Gastrocnemius medialis (tissue), 4 donors: Measurements from ENCODE around the gene HYAL4.

Experiments
- POLR2A ChIP-seq, 2 donors: fragments of 450-650 bp; IDR thresholded peaks; one replicate each; pipeline ENCODE4 v1.6.1; 2017; ENCODE audit warnings: antibody characterized with exemption in 2 of 2, mild to moderate bottlenecking in 2 of 2, moderate library complexity in 2 of 2
- TF ChIP-seq, protein P1 (sequence below), 5 experiments: fragments of 450-650 bp in 3 of 5; fragments of 200-600 bp in 2 of 5; sonication (generic) in 2 of 5; IDR thresholded peaks in 4 of 5; conservative IDR thresholded peaks in 1 of 5; 1 replicate in 4 of 5; 2 replicates in 1 of 5; pipeline ENCODE4 v1.5.1; 2016 to 2019; ENCODE audit warnings: antibody characterized with exemption in 5 of 5, mild to moderate bottlenecking in 3 of 5, moderate library complexity in 3 of 5

GRCh38 chr7:123797673-123798531, 47.1 kb upstream of the HYAL4 start:
- TF ChIP-seq, protein P1, sequence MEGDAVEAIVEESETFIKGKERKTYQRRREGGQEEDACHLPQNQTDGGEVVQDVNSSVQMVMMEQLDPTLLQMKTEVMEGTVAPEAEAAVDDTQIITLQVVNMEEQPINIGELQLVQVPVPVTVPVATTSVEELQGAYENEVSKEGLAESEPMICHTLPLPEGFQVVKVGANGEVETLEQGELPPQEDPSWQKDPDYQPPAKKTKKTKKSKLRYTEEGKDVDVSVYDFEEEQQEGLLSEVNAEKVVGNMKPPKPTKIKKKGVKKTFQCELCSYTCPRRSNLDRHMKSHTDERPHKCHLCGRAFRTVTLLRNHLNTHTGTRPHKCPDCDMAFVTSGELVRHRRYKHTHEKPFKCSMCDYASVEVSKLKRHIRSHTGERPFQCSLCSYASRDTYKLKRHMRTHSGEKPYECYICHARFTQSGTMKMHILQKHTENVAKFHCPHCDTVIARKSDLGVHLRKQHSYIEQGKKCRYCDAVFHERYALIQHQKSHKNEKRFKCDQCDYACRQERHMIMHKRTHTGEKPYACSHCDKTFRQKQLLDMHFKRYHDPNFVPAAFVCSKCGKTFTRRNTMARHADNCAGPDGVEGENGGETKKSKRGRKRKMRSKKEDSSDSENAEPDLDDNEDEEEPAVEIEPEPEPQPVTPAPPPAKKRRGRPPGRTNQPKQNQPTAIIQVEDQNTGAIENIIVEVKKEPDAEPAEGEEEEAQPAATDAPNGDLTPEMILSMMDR (IDR thresholded peaks at IDR 0.05 in 4 of 5, conservative IDR thresholded peaks at IDR 0.05 in 1 of 5): peak in 4 of 5 experiments; percentile 46 to 84 (median 66)
- no peak for TF ChIP-seq POLR2A (IDR thresholded peaks at IDR 0.05)
